ENCODE data around the gene MS4A8. TPM values are rescaled to one million over a fixed set of nuclear protein-coding genes. Genes with fewer than 3 reads are reported as not detected.
"Not testable (repeated sequence)": the region's sequence is repeated elsewhere in the genome, so short reads cannot be mapped to it uniquely, and the experiment has no call there.

MS4A8 gene
- total RNA-seq, 1 experiment from 2014 or later = not detected

- DNase-seq = peak; percentile 58
- Histone ChIP-seq H3K4me3 (ENCODE audit: insufficient read depth, low read depth, low read length) (no peak overlapping the region), H3K27me3 (ENCODE audit: control insufficient read depth, insufficient read depth, low read length) (no peaks in the 10 kb centered on the region; the same call in 1 of the 2 replicates), H3K36me3 (replicated peaks; ENCODE audit: control insufficient read depth, insufficient read depth, low read length) (no peaks in the 10 kb centered on the region)
Measured at GRCh38 chr11:60710482-60710881, 11.1 kb downstream of the MS4A8 start.

GRCh38 chr11:60711276-60711675 lies 11.9 kb downstream of the MS4A8 start:
- Histone ChIP-seq H3K27me3 (ENCODE audit: control insufficient read depth, insufficient read depth, low read length) (no peaks in the 10 kb centered on the region; the same call in 1 of the 2 replicates), H3K4me3 (ENCODE audit: insufficient read depth, low read depth, low read length) (no peak overlapping the region), H3K36me3 (replicated peaks; ENCODE audit: control insufficient read depth, insufficient read depth, low read length) (no peaks in the 10 kb centered on the region)
- DNase-seq = no peak

GRCh38 chr11:60713423-60713822 lies 14.0 kb downstream of the MS4A8 start:
- not testable (repeated sequence) for H3K4me3 ChIP-seq (ENCODE audit: insufficient read depth, low read depth, low read length); H3K36me3 ChIP-seq (replicated peaks; ENCODE audit: control insufficient read depth, insufficient read depth, low read length); DNase-seq; H3K27me3 ChIP-seq (ENCODE audit: control insufficient read depth, insufficient read depth, low read length)

GRCh38 chr11:60717956-60718355 lies 18.5 kb downstream of the MS4A8 start:
- no peak for DNase-seq
- H3K36me3 ChIP-seq (replicated peaks; ENCODE audit: control insufficient read depth, insufficient read depth, low read length) = no peaks in the 10 kb centered on the region
- H3K4me3 ChIP-seq (ENCODE audit: insufficient read depth, low read depth, low read length) = no peak overlapping the region
- no peaks in the 10 kb centered on the region for H3K27me3 ChIP-seq (ENCODE audit: control insufficient read depth, insufficient read depth, low read length)

GRCh38 chr11:60718524-60719316 lies 19.3 kb downstream of the MS4A8 start:
- no peaks in the 10 kb centered on the region for H3K27me3 ChIP-seq (ENCODE audit: control insufficient read depth, insufficient read depth, low read length)
- no peak for DNase-seq
- H3K36me3 ChIP-seq (replicated peaks; ENCODE audit: control insufficient read depth, insufficient read depth, low read length) = no peaks in the 10 kb centered on the region
- no peak overlapping the region for H3K4me3 ChIP-seq (ENCODE audit: insufficient read depth, low read depth, low read length)

GRCh38 chr11:60719391-60719790 lies 20.0 kb downstream of the MS4A8 start:
- no peak for DNase-seq
- Histone ChIP-seq H3K27me3 (ENCODE audit: control insufficient read depth, insufficient read depth, low read length) (no peaks in the 10 kb centered on the region), H3K36me3 (replicated peaks; ENCODE audit: control insufficient read depth, insufficient read depth, low read length) (no peaks in the 10 kb centered on the region), H3K4me3 (ENCODE audit: insufficient read depth, low read depth, low read length) (no peak overlapping the region)

- no peaks in the 10 kb centered on the region for H3K36me3 ChIP-seq (replicated peaks; ENCODE audit: control insufficient read depth, insufficient read depth, low read length)
- no peak overlapping the region for H3K4me3 ChIP-seq (ENCODE audit: insufficient read depth, low read depth, low read length)
- no peaks in the 10 kb centered on the region for H3K27me3 ChIP-seq (ENCODE audit: control insufficient read depth, insufficient read depth, low read length)
- DNase-seq = no peak
Measured at GRCh38 chr11:60720460-60720859, 21.0 kb downstream of the MS4A8 start.

- no peak for DNase-seq
- Histone ChIP-seq H3K4me3 (ENCODE audit: insufficient read depth, low read depth, low read length) (no peak within 1 kb of the TSS), H3K36me3 (replicated peaks; ENCODE audit: control insufficient read depth, insufficient read depth, low read length) (no peaks in the 10 kb centered on the region), H3K27me3 (ENCODE audit: control insufficient read depth, insufficient read depth, low read length) (no peaks in the 10 kb centered on the region)
Measured at GRCh38 chr11:60724420-60724819, 25.0 kb downstream of the MS4A8 start, which contains the start of gene MS4A18. Gene MS4A18, plus strand, starts transcription at chr11:60724720.

- Histone ChIP-seq H3K36me3 (replicated peaks; ENCODE audit: control insufficient read depth, insufficient read depth, low read length) (no peaks in the 10 kb centered on the region), H3K4me3 (ENCODE audit: insufficient read depth, low read depth, low read length) (no peak overlapping the region), H3K27me3 (ENCODE audit: control insufficient read depth, insufficient read depth, low read length) (no peaks in the 10 kb centered on the region)
- DNase-seq = no peak
Measured at GRCh38 chr11:60725592-60725991, 26.2 kb downstream of the MS4A8 start.

- H3K4me3 ChIP-seq (ENCODE audit: insufficient read depth, low read depth, low read length) = no peak overlapping the region
Measured at GRCh38 chr11:60731586-60731985, 32.2 kb downstream of the MS4A8 start.

GRCh38 chr11:60734279-60734678 lies 34.9 kb downstream of the MS4A8 start:
- Histone ChIP-seq H3K4me3 (ENCODE audit: insufficient read depth, low read depth, low read length) (no peak overlapping the region), H3K36me3 (replicated peaks; ENCODE audit: control insufficient read depth, insufficient read depth, low read length) (no peaks in the 10 kb centered on the region), H3K27me3 (ENCODE audit: control insufficient read depth, insufficient read depth, low read length) (no peaks in the 10 kb centered on the region)
- no peak for DNase-seq

More at GRCh38 chr11:60731586-60731985, 32.2 kb downstream of the MS4A8 start:
- Histone ChIP-seq H3K36me3 (replicated peaks; ENCODE audit: control insufficient read depth, insufficient read depth, low read length) (no peaks in the 10 kb centered on the region), H3K27me3 (ENCODE audit: control insufficient read depth, insufficient read depth, low read length) (no peaks in the 10 kb centered on the region)
- DNase-seq = no peak

GRCh38 chr11:60739114-60739513 lies 39.7 kb downstream of the MS4A8 start:
- Histone ChIP-seq H3K36me3 (replicated peaks; ENCODE audit: control insufficient read depth, insufficient read depth, low read length) (no peaks in the 10 kb centered on the region), H3K27me3 (ENCODE audit: control insufficient read depth, insufficient read depth, low read length) (no peaks in the 10 kb centered on the region), H3K4me3 (ENCODE audit: insufficient read depth, low read depth, low read length) (no peak overlapping the region)
- DNase-seq = peak; percentile 75

- Histone ChIP-seq H3K36me3 (replicated peaks; ENCODE audit: control insufficient read depth, insufficient read depth, low read length) (no peaks in the 10 kb centered on the region), H3K4me3 (ENCODE audit: insufficient read depth, low read depth, low read length) (no peak overlapping the region), H3K27me3 (ENCODE audit: control insufficient read depth, insufficient read depth, low read length) (no peaks in the 10 kb centered on the region)
- DNase-seq = no peak
Measured at GRCh38 chr11:60740573-60740972, 41.2 kb downstream of the MS4A8 start.

GRCh38 chr11:60741421-60741820 lies 42.0 kb downstream of the MS4A8 start:
- DNase-seq = no peak
- Histone ChIP-seq H3K36me3 (replicated peaks; ENCODE audit: control insufficient read depth, insufficient read depth, low read length) (no peaks in the 10 kb centered on the region), H3K27me3 (ENCODE audit: control insufficient read depth, insufficient read depth, low read length) (no peaks in the 10 kb centered on the region), H3K4me3 (ENCODE audit: insufficient read depth, low read depth, low read length) (no peak overlapping the region)

- DNase-seq = no peak
Measured at GRCh38 chr11:60743058-60743457, 43.6 kb downstream of the MS4A8 start.

More at GRCh38 chr11:60743058-60743457, 43.6 kb downstream of the MS4A8 start:
- Histone ChIP-seq H3K27me3 (ENCODE audit: control insufficient read depth, insufficient read depth, low read length) (no peaks in the 10 kb centered on the region), H3K36me3 (replicated peaks; ENCODE audit: control insufficient read depth, insufficient read depth, low read length) (no peaks in the 10 kb centered on the region), H3K4me3 (ENCODE audit: insufficient read depth, low read depth, low read length) (no peak overlapping the region)

All from H7 (cell line).